Lung (tissue), 12 donors: Measurements from ENCODE around the gene CYP24A1. TPM values are rescaled to one million over a fixed set of nuclear protein-coding genes. Genes with fewer than 3 reads are reported as not detected.

Experiments
- ATAC-seq: fragments of 200-7000 bp; cut with Tn5 transposase; one replicate; pipeline ENCODE4 v1.9.1; 2020; ENCODE audit warnings: moderate number of reproducible peaks; ENCODE audit not compliant: insufficient read depth, low FRiP score
- DNase-seq, 3 donors: peaks; one replicate each; pipeline ENCODE4 v3.0.0-alpha.2; 2013 to 2017
- H3K27ac ChIP-seq, 2 donors: one replicate each; pipeline ENCODE4 v1.5.1; 2013; ENCODE audit warnings: mild to moderate bottlenecking in 2 of 2, moderate library complexity in 2 of 2, control low read depth in 1 of 2, inconsistent platforms in 1 of 2, low read depth in 1 of 2, low read length in 1 of 2
- H3K27me3 ChIP-seq, 3 donors: one replicate each; pipeline ENCODE4 v1.5.1; 2013; ENCODE audit warnings: low read length in 2 of 3; ENCODE audit not compliant: control insufficient read depth in 3 of 3, insufficient read depth in 3 of 3
- H3K36me3 ChIP-seq, 4 donors: one replicate each; pipeline ENCODE4 v1.5.1; 2013; ENCODE audit warnings: low read length in 4 of 4, mild to moderate bottlenecking in 1 of 4, moderate library complexity in 1 of 4; ENCODE audit not compliant: control insufficient read depth in 4 of 4, insufficient read depth in 4 of 4
- H3K4me1 ChIP-seq, 5 donors: one replicate each; pipeline ENCODE4 v1.5.1; 2013; ENCODE audit warnings: low read length in 5 of 5, mild to moderate bottlenecking in 2 of 5, moderate library complexity in 1 of 5; ENCODE audit not compliant: control insufficient read depth in 5 of 5, insufficient read depth in 5 of 5
- H3K4me3 ChIP-seq: one replicate; pipeline ENCODE4 v1.5.1; 2013; ENCODE audit warnings: mild to moderate bottlenecking, control low read depth, moderate library complexity
- H3K9ac ChIP-seq, 2 donors: one replicate each; pipeline ENCODE4 v1.5.1; 2013; ENCODE audit warnings: low read length in 2 of 2, control low read depth in 1 of 2; ENCODE audit not compliant: insufficient read depth in 1 of 2
- H3K9me3 ChIP-seq, 4 donors: one replicate each; pipeline ENCODE4 v1.5.1; 2013; ENCODE audit warnings: low read length in 3 of 4, mild to moderate bottlenecking in 1 of 4, moderate library complexity in 1 of 4; ENCODE audit not compliant: control insufficient read depth in 4 of 4, insufficient read depth in 3 of 4
- WGBS, 2 donors: extraction: QIAGEN DNeasy Blood & Tissue Kit; methylation state at CpG; one replicate each; pipeline ENCODE4 v1.1.7; 2013; 5-methylcytosine and 5-hydroxymethylcytosine counted together
- polyA plus RNA-seq, 2 donors: library from polyadenylated mRNA; stranded (reverse); fragments of 200-250 nt; gene quantifications; one replicate each; pipeline ENCODE4 v1.2.1, GENCODE V29; 2013
- total RNA-seq, 2 donors: library from RNA; depleted of rRNA in 1 of 2; stranded (reverse); fragments of >200 nt in 1 of 2; gene quantifications; one replicate each; pipeline ENCODE4 v1.2.1, GENCODE V29; 2014 to 2021
- TF ChIP-seq, protein P1 (sequence below): IDR thresholded peaks from 2 replicates; pipeline ENCODE4 v1.5.1; 2012; ENCODE audit warnings: mild to moderate bottlenecking; ENCODE audit errors: control extremely low read depth, extremely low read depth
- donor health status: control.
- donor health status: control.
- donor health status: Bipolar disorder and iron deficiency.
- donor health status: healthy.
- donor health status: DM: yes; HTN: yes; CAD: no.

CYP24A1 gene
- total and polyA plus RNA-seq, 4 donors: 0.30 to 5.9 (median 1.1) TPM

DNA sequence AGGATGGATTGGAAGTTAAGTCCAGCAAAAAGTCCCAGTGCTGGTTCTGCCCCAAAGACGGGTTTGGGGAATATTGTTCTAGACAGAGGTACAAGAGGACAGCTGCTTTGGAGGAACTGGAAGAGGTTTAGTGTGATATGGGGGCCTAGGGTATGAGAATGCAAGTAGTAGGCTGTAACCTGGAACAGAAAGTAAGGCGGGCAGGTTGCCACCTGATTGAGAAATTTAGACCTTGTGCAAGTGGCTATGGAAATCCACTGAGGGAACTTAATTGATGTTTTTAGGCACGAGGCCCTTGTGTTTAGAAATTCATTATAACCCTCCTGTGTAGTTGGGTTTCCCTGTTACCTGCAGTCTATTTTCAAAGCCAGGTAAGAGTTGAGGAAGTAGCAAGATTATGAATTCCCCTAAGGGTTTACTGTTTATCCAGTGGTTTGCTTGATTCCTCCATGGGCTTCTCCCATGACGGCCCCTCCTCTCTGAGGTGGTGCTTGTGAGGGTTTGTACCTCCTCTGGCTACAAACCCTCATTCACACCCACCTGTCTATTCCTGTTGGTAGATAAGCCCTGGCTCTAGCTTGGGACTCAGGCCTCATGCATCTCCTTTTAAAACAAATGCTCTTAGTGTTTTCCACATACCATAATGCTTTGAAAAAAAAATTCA, 61.4 kb downstream of the CYP24A1 start:
- H3K9ac ChIP-seq: no peak overlapping the region

DNA sequence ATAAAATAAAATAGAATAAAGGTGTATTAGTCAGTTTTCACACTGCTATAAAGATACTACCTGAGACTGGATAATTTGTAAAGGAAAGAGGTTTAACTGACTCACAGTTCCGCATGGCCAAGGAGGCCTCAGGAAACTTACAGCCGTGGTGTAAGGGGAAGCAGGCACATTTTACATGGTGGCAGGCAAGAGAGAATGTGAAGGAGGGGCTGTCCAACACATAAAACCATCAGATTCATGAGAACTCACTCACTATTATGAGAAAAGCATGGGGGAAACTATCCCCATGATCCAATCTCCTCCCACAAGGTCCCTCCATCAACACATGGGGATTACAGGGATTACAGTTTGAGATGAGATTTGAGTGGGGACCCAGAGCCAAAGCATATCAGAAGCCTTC, 62.3 kb downstream of the CYP24A1 start:
- peaks cover 0 to 9% (median 5%) of the 10 kb centered on the region in 5 donors for H3K4me1 ChIP-seq
- no peaks in the 10 kb centered on the region for H3K36me3 ChIP-seq
- WGBS, 2 donors: 77 to 92% methylated on average over 2 of the region's 2 CpGs
- no peak overlapping the region for H3K4me3 ChIP-seq
- DNase-seq (no peak), ATAC-seq (no peak)
- no peak overlapping the region for H3K9ac ChIP-seq
- no peaks in the 10 kb centered on the region for H3K27me3 ChIP-seq
- H3K27ac ChIP-seq: no peak overlapping the region
- TF ChIP-seq, protein P1, sequence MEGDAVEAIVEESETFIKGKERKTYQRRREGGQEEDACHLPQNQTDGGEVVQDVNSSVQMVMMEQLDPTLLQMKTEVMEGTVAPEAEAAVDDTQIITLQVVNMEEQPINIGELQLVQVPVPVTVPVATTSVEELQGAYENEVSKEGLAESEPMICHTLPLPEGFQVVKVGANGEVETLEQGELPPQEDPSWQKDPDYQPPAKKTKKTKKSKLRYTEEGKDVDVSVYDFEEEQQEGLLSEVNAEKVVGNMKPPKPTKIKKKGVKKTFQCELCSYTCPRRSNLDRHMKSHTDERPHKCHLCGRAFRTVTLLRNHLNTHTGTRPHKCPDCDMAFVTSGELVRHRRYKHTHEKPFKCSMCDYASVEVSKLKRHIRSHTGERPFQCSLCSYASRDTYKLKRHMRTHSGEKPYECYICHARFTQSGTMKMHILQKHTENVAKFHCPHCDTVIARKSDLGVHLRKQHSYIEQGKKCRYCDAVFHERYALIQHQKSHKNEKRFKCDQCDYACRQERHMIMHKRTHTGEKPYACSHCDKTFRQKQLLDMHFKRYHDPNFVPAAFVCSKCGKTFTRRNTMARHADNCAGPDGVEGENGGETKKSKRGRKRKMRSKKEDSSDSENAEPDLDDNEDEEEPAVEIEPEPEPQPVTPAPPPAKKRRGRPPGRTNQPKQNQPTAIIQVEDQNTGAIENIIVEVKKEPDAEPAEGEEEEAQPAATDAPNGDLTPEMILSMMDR: no peak
- H3K9me3 ChIP-seq: peaks cover 0 to under 1% (median 0%) of the 10 kb centered on the region in 4 donors

More for the DNA sequence above, 61.4 kb downstream of the CYP24A1 start:
- H3K27me3 ChIP-seq: no peaks in the 10 kb centered on the region
- ATAC-seq: no peak
- no peak for DNase-seq
- H3K4me1 ChIP-seq: peaks cover 0 to 9% (median 5%) of the 10 kb centered on the region in 5 donors
- H3K4me3 ChIP-seq: no peak overlapping the region
- H3K9me3 ChIP-seq: peaks cover 0 to 3% (median 0%) of the 10 kb centered on the region in 4 donors
- WGBS, 2 donors: 58 to 63% methylated on average over 4 of the region's 4 CpGs
- TF ChIP-seq, protein P1: no peak
- peak overlapping the region in 1 of 2 donors; percentile 54 for H3K27ac ChIP-seq
- H3K36me3 ChIP-seq: no peaks in the 10 kb centered on the region

DNA sequence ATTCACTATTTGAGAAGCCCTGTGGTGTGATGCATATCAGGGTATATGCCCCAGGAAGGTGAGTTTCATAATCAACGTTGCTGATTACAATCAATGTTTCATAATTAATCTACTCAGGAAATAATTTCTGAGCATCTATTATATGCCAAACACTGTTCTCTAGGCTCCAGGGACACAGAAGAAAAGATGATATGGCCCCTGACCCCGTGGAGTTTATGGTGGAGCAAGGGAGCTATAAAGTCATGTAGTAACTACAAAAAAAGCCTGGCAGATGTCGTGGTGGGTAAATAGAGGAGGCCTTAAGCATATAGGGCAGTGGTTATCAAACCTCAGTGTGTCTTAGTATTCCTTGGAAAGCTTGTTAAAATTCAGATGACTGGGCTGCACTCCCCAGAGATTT, 63.3 kb downstream of the CYP24A1 start:
- ATAC-seq: no peak
- no peak overlapping the region for H3K4me3 ChIP-seq
- no peaks in the 10 kb centered on the region for H3K27me3 ChIP-seq
- H3K9ac ChIP-seq: no peak overlapping the region
- H3K9me3 ChIP-seq: no peaks in the 10 kb centered on the region
- TF ChIP-seq, protein P1: no peak
- H3K27ac ChIP-seq: no peak overlapping the region
- no peaks in the 10 kb centered on the region for H3K36me3 ChIP-seq
- H3K4me1 ChIP-seq: peaks cover 0 to 8% (median 4%) of the 10 kb centered on the region in 5 donors
- no peak for DNase-seq
- WGBS, 2 donors: 59 to 71% methylated on average over 3 of the region's 3 CpGs

DNA sequence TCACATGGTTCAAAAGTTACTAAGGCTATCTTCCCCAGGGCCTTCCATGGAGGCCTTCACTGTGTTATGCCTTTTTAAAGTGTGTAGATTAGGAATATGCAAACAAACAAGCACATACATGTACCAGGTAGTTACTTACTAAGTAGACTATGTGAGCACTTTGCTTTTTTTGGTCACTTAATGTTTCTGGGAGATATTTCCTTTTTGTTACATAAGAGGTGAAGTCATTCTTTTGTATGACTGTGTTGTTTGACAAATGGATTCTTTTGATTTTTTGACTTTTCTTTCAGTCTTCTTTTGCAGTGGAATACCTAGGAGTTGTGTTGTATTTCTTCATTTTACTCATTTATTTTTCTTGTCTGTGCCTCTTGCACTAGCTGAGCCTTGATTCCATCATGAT, 63.7 kb downstream of the CYP24A1 start:
- TF ChIP-seq, protein P1: no peak
- Histone ChIP-seq H3K27ac (no peak overlapping the region), H3K4me1 (peaks cover 0 to 4% (median under 1%) of the 10 kb centered on the region in 5 donors), H3K9ac (no peak overlapping the region), H3K27me3 (no peaks in the 10 kb centered on the region), H3K36me3 (no peaks in the 10 kb centered on the region), H3K9me3 (no peaks in the 10 kb centered on the region), H3K4me3 (no peak overlapping the region)
- no peak for ATAC-seq
- DNase-seq: no peak
